Stimulated activated CD8-positive, alpha-beta memory T cell treated with anti-CD3 and anti-CD28 coated beads, Interleukin-15, amount 100 ng/mL, for 48 hours (primary cell): Measurements from ENCODE around the gene MRPL52.

Source experiments
- DNase-seq, 2 donors: peaks; one replicate each; pipeline ENCODE4 v3.0.0-alpha.2; 2020; ENCODE audit warnings: low read depth in 2 of 2

MRPL52 gene

DNA sequence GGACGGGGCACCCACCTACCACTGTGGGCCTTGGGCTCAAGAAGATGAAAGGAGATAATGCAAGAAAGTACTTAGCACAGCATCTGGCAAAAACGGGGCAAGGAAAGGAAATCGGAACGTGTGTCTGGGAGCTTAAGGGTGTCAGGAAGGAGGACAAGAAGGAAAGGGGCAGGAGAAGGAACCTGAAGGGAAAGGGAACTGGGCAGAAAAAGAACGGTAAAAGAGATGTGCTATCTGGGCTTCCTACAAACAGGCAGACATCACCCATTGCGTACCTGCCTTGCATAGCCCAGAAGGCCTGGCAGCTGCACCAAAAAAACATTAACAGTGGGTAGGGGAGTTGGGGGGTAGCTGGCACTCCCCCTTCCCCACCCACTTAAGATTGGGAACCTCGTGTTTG, 52.4 kb downstream of the MRPL52 start:
- DNase-seq, result no peak

DNA sequence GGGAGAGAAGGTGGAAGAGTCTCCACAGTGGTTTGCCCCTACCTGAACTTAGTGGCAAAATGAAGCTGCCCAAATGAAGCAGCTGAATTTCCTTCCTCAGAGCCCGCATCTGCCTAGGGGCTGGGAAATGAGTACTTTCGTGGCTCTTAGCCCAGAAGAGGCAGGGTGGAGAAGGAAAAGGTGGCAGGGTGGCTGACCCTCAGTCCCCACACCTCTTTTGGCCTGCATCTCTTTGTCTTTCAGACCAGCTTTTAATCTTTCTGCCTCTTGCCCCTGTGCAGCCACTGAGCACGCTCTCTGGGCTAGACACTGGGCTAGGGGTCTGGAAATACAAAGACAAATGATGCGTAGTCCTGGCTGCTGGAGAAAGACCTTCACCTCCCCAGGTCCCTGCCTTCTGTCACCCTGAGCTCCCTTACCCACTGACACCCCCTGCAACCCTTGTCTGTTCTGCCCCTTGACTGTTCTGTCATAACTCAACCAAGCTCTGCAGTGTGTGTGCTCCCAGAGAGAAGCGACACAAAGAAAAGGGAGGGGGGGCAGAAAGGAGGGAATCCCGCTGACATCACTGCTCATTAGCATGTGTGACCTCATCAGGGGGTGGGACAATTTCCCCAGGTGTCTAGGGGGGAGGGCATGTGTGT, 53.0 kb downstream of the MRPL52 start:
- DNase-seq, result no peak

- DNase-seq, result no peak
Observed at GRCh38 chr14:22883173-22883976, 53.7 kb downstream of the MRPL52 start, which contains the start of gene REM2. TSS of gene REM2 (plus strand) at chr14:22883222. CDS start at chr14:22883288, 66 bp downstream.

DNA sequence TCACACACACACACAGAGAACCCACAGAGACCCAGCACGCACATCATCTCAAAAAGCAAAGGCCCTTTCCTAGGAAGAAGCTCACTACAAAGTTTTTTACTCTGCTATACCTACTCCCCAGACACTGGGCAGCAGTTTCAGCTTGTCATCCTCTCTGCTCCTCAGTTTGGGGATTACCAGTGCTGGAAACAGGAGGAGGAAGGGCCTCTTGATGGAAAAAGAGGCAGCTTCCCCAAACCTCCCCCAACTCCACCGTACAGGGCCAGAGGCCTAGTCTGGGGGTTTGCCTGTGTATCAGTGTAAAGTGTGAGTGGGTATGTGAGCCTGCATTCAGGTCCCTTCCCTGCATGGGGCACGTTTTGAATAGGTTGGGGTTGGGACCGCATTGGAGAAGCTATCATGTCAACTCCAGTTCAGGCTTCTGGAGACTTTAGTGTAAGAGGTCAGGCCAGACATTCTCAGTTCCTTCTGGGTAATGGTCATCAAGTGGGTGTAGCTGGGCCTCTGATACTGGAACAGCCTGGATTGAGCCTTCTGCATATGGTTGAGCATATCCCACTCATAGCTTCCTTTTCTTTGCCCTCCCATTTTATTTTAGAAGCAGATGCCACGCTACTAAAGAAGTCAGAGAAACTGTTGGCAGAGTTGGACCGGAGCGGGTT, 54.5 kb downstream of the MRPL52 start:
- DNase-seq, result no peak
